Fibroblast of lung (primary cell): Measurements from ENCODE around the gene HCFC1. TPM values are rescaled to one million over a fixed set of nuclear protein-coding genes. Genes with fewer than 3 reads are reported as not detected.

Source experiments
- DNase-seq, 2 donors: peaks; one replicate each; pipeline versions ENCODE4 v3.0.0 to v3.0.0-alpha.2; 2010; ENCODE audit warnings: low read depth in 2 of 2
- H2AFZ ChIP-seq: 2 replicates; pipeline ENCODE4 v1.5.1; 2012; ENCODE audit warnings: low read length, control low read depth, inconsistent platforms
- H3K27ac ChIP-seq: 2 replicates; pipeline ENCODE4 v1.5.1; 2011; ENCODE audit warnings: low read length, control low read depth; ENCODE audit not compliant: insufficient read depth
- H3K27me3 ChIP-seq: 2 replicates; pipeline ENCODE4 v1.5.1; 2011; ENCODE audit warnings: mild to moderate bottlenecking, low read length; ENCODE audit not compliant: control insufficient read depth, insufficient read depth
- H3K36me3 ChIP-seq: 2 replicates; pipeline ENCODE4 v1.5.1; 2011; ENCODE audit warnings: low read length; ENCODE audit not compliant: control insufficient read depth, insufficient read depth
- H3K4me1 ChIP-seq: 2 replicates; pipeline ENCODE4 v1.5.1; 2011; ENCODE audit warnings: low read length; ENCODE audit not compliant: control insufficient read depth, insufficient read depth; ENCODE audit errors: extremely low read depth
- H3K4me2 ChIP-seq: 2 replicates; pipeline ENCODE4 v1.5.1; 2011; ENCODE audit warnings: low read length, control low read depth; ENCODE audit not compliant: insufficient read depth; ENCODE audit errors: extremely low read depth
- H3K4me3 ChIP-seq, 4 experiments: fragments of 200-600 bp in 1 of 4; sonication (generic) in 1 of 4; replicated peaks in 1 of 4; 2 replicates each; pipeline ENCODE4 v1.5.1; 2011 to 2016; ENCODE audit warnings: low read length in 4 of 4, low read depth in 3 of 4, mild to moderate bottlenecking in 3 of 4, control low read depth in 2 of 4, inconsistent platforms in 1 of 4, mixed read lengths in 1 of 4; ENCODE audit not compliant: insufficient read depth in 1 of 4; ENCODE audit errors: control extremely low read depth in 1 of 4
- H3K79me2 ChIP-seq: 2 replicates; pipeline ENCODE4 v1.5.1; 2012; ENCODE audit warnings: mild to moderate bottlenecking, low read length, inconsistent platforms; ENCODE audit not compliant: control insufficient read depth, insufficient read depth
- H3K9ac ChIP-seq: 2 replicates; pipeline ENCODE4 v1.5.1; 2011; ENCODE audit warnings: mild to moderate bottlenecking, low read length, control low read depth; ENCODE audit not compliant: insufficient read depth
- H3K9me3 ChIP-seq: 2 replicates; pipeline ENCODE4 v1.5.1; 2012; ENCODE audit warnings: low read depth, low read length; ENCODE audit not compliant: control insufficient read depth, insufficient read depth
- H4K20me1 ChIP-seq: 2 replicates; pipeline ENCODE4 v1.5.1; 2011; ENCODE audit warnings: low read length; ENCODE audit not compliant: control insufficient read depth, insufficient read depth; ENCODE audit errors: extremely low read depth
- CTCF ChIP-seq, 2 donors: IDR thresholded peaks in 1 of 2; conservative IDR thresholded peaks in 1 of 2; 1 replicate in 1 of 2; 2 replicates in 1 of 2; pipeline ENCODE4 v1.5.1; 2011 to 2012; ENCODE audit warnings: low read length in 2 of 2, control low read depth in 1 of 2, inconsistent platforms in 1 of 2, low read depth in 1 of 2, mild to moderate bottlenecking in 1 of 2
- EZH2 ChIP-seq: IDR thresholded peaks from 2 replicates; pipeline ENCODE4 v1.5.1; 2012; ENCODE audit warnings: low read length, control low read depth, mild to moderate bottlenecking; ENCODE audit errors: missing control alignments
- polyA plus RNA-seq, 2 donors: library from polyadenylated mRNA; depleted of rRNA in 1 of 2; stranded (reverse) in 1 of 2; unstranded in 1 of 2; fragments of >200 nt; gene quantifications; 2 replicates each; pipeline ENCODE4 v1.2.1, GENCODE V29; 2011 to 2012; ENCODE audit warnings: missing spikeins in 1 of 2
- total RNA-seq: library from RNA; depleted of rRNA; stranded (reverse); fragments of >200 nt; gene quantifications from 2 replicates; pipeline ENCODE4 v1.2.1, GENCODE V29; 2014

Gene HCFC1
- total and polyA plus RNA-seq, 2 donors (not counting 1 experiment from before 2014, with no cell fraction given) = 3.0 to 10.2 TPM

GRCh38 chrX:153937056-153937455 lies 34.6 kb downstream of the HCFC1 start:
- DNase-seq = no peak
- no peak overlapping the region for H3K4me2 ChIP-seq
- H3K27me3 ChIP-seq = no peaks in the 10 kb centered on the region
- H2AFZ ChIP-seq = no peak overlapping the region
- H3K9me3 ChIP-seq = no peaks in the 10 kb centered on the region
- no peak for TF ChIP-seq EZH2
- peaks cover 16% of the 10 kb centered on the region for H3K79me2 ChIP-seq
- no peaks in the 10 kb centered on the region for H4K20me1 ChIP-seq
- H3K36me3 ChIP-seq = peaks cover 4% of the 10 kb centered on the region
- H3K4me3 ChIP-seq = no peak overlapping the region
- no peaks in the 10 kb centered on the region for H3K4me1 ChIP-seq
- no peak overlapping the region for H3K27ac ChIP-seq
- no peak overlapping the region for H3K9ac ChIP-seq

- H3K79me2 ChIP-seq = peaks cover 16% of the 10 kb centered on the region
- H2AFZ ChIP-seq = no peak overlapping the region
- peak overlapping the region in 2 of 4 experiments; percentile 20 to 39 for H3K4me3 ChIP-seq
- TF ChIP-seq EZH2 (no peak), CTCF (conservative IDR thresholded peaks at IDR 0.05 in 1 of 2, IDR thresholded peaks at IDR 0.05 in 1 of 2; ENCODE audit: low read depth in 1 of 2, low read length in 2 of 2) (no peak)
- no peaks in the 10 kb centered on the region for H3K27me3 ChIP-seq
- no peak overlapping the region for H3K9ac ChIP-seq
- no peak overlapping the region for H3K27ac ChIP-seq
- DNase-seq = no peak
- H3K4me1 ChIP-seq = no peaks in the 10 kb centered on the region
- peak overlapping the region; percentile 64 for H3K4me2 ChIP-seq
- H3K36me3 ChIP-seq = peaks cover 7% of the 10 kb centered on the region
- H3K9me3 ChIP-seq = no peaks in the 10 kb centered on the region
- H4K20me1 ChIP-seq = no peaks in the 10 kb centered on the region
These were observed 36.2 kb downstream of the HCFC1 start for GRCh38 chrX:153935326-153935851.

- H3K9ac ChIP-seq = peak within 1 kb of the TSS; percentile 58
- peaks cover 7% of the 10 kb centered on the region for H3K36me3 ChIP-seq
- DNase-seq = peak; percentile 56 to 65
- no peaks in the 10 kb centered on the region for H3K9me3 ChIP-seq
- peak within 1 kb of the TSS; percentile 54 for H3K27ac ChIP-seq
- H3K79me2 ChIP-seq = peaks cover 16% of the 10 kb centered on the region
- peak within 1 kb of the TSS; percentile 80 for H3K4me2 ChIP-seq
- no peaks in the 10 kb centered on the region for H3K27me3 ChIP-seq
- H2AFZ ChIP-seq = no peak within 1 kb of the TSS
- peak within 1 kb of the TSS; percentile 64 to 85 (median 72) for H3K4me3 ChIP-seq
- no peaks in the 10 kb centered on the region for H3K4me1 ChIP-seq
- no peaks in the 10 kb centered on the region for H4K20me1 ChIP-seq
- TF ChIP-seq CTCF (conservative IDR thresholded peaks at IDR 0.05 in 1 of 2, IDR thresholded peaks at IDR 0.05 in 1 of 2; ENCODE audit: low read depth in 1 of 2, low read length in 2 of 2) = no peak
- no peak for TF ChIP-seq EZH2
These were observed 36.8 kb downstream of the HCFC1 start, which contains the start of gene NAA10 for GRCh38 chrX:153934762-153935325. Gene NAA10 (minus strand): TSS chrX:153935037. CDS start chrX:153934904, 133 bp downstream.
